T-cell (primary cell): Measurements from ENCODE around the gene TTC21B. TPM values are rescaled to one million over a fixed set of nuclear protein-coding genes. Genes with fewer than 3 reads are reported as not detected.
A peak's percentile ranks its signal among the peaks of the same experiment; 100 is the strongest.
"Not testable (repeated sequence)": the region's sequence is repeated elsewhere in the genome, so short reads cannot be mapped to it uniquely, and the experiment has no call there.

Experiments used
- ATAC-seq, 4 experiments: fragments of 200-7000 bp in 3 of 4; fragments of 150-1000 bp in 1 of 4; cut with Tn5 transposase; replicated peaks in 1 of 4; 1 replicate in 3 of 4; 2 replicates in 1 of 4; pipeline ENCODE4 v1.10.0; 2021; ENCODE audit warnings: moderate library complexity in 3 of 4, mild to moderate bottlenecking in 2 of 4, moderate number of reproducible peaks in 1 of 4
- CTCF ChIA-PET, 2 donors: fragments of 300-600 bp; sonication (Branson Sonifier 250); formaldehyde crosslinking; loops; one replicate each; lab custom pipeline; 2022; ENCODE audit warnings: antibody characterized with exemption in 2 of 2; lab: Charles Lee
- POLR2A ChIA-PET, 2 donors: fragments of 300-600 bp; sonication (Branson Sonifier 250); formaldehyde crosslinking; loops; one replicate each; lab custom pipeline; 2022; ENCODE audit warnings: antibody characterized with exemption in 2 of 2; lab: Charles Lee
- DNase-seq, 35 experiments: peaks; one replicate each; pipeline versions ENCODE4 v3.0.0 to v3.0.0-alpha.2; 2013 to 2023
- H3K27ac ChIP-seq: one replicate; pipeline ENCODE4 v1.5.1; 2013; ENCODE audit warnings: low read length
- H3K27me3 ChIP-seq, 2 experiments: replicated peaks in 1 of 2; 1 replicate in 1 of 2; 2 replicates in 1 of 2; pipeline versions ENCODE4 v1.6.1 to v1.7.0; 2013; ENCODE audit warnings: low read length in 1 of 2, mixed read lengths in 1 of 2; ENCODE audit not compliant: control insufficient read depth in 2 of 2, insufficient read depth in 2 of 2; ENCODE audit errors: extremely low read depth in 1 of 2
- H3K36me3 ChIP-seq, 2 donors: 1 replicate in 1 of 2; 2 replicates in 1 of 2; pipeline versions ENCODE4 v1.6.1 to v1.7.0; 2013; ENCODE audit warnings: low read length in 1 of 2; ENCODE audit not compliant: control insufficient read depth in 2 of 2, insufficient read depth in 1 of 2; ENCODE audit errors: extremely low read depth in 1 of 2
- H3K4me1 ChIP-seq, 2 experiments: 1 replicate in 1 of 2; 2 replicates in 1 of 2; pipeline versions ENCODE4 v1.6.1 to v1.7.0; 2013; ENCODE audit warnings: low read length in 2 of 2, mixed read lengths in 1 of 2; ENCODE audit not compliant: insufficient read depth in 2 of 2, control insufficient read depth in 1 of 2; ENCODE audit errors: extremely low read depth in 1 of 2
- H3K4me3 ChIP-seq, 2 donors: 1 replicate in 1 of 2; 2 replicates in 1 of 2; pipeline versions ENCODE4 v1.5.1 to v1.7.0; 2013; ENCODE audit warnings: mild to moderate bottlenecking in 2 of 2, low read length in 1 of 2, moderate library complexity in 1 of 2; ENCODE audit not compliant: control insufficient read depth in 1 of 2; ENCODE audit errors: extremely low read depth in 1 of 2
- H3K9me3 ChIP-seq: 2 replicates; pipeline ENCODE4 v1.7.0; 2013
- H3K27ac Mint-ChIP-seq, 2 donors: one replicate each; pipeline ENCODE4 v1.8.0; 2020 to 2021; ENCODE audit warnings: mild to moderate bottlenecking in 2 of 2, mixed read lengths in 2 of 2
- H3K27me3 Mint-ChIP-seq, 2 donors: one replicate each; pipeline ENCODE4 v1.8.0; 2021 to 2022; ENCODE audit warnings: mixed read lengths in 2 of 2
- H3K36me3 Mint-ChIP-seq: one replicate; pipeline ENCODE4 v1.8.0; 2021; ENCODE audit warnings: mixed read lengths
- H3K4me1 Mint-ChIP-seq, 3 donors: one replicate each; pipeline ENCODE4 v1.8.0; 2020 to 2022; ENCODE audit warnings: mixed read lengths in 3 of 3, mild to moderate bottlenecking in 1 of 3
- H3K4me3 Mint-ChIP-seq, 3 donors: one replicate each; pipeline ENCODE4 v1.8.0; 2020 to 2022; ENCODE audit warnings: mild to moderate bottlenecking in 3 of 3, mixed read lengths in 3 of 3, moderate library complexity in 3 of 3
- H3K9me3 Mint-ChIP-seq, 3 donors: one replicate each; pipeline ENCODE4 v1.8.0; 2020 to 2022; ENCODE audit warnings: mixed read lengths in 3 of 3
- WGBS: methylation state at CpG from one replicate; pipeline ENCODE4 v1.1.5; 2013; ENCODE audit warnings: missing lambda C conversion rate; ENCODE audit not compliant: insufficient coverage; 5-methylcytosine and 5-hydroxymethylcytosine counted together
- total RNA-seq, 35 experiments: library from RNA in 6 of 35; stranded (reverse) in 6 of 35; fragments of 120-200 nt in 1 of 35; gene quantifications; one replicate each; pipeline versions ENCODE4 v1.2.1 to v1.2.4 and lab custom pipeline; 2013 to 2026

Gene TTC21B
- total RNA-seq, result 10 to 100 TPM; 20.5 to 31.4 (median 23.4) TPM
- 24.9 TPM for total RNA-seq (2013)
- total RNA-seq (lab: John Stamatoyannopoulos, UW), result 35.3 to 95.5 (median 58.3) reads per million in 29 experiments

DNA sequence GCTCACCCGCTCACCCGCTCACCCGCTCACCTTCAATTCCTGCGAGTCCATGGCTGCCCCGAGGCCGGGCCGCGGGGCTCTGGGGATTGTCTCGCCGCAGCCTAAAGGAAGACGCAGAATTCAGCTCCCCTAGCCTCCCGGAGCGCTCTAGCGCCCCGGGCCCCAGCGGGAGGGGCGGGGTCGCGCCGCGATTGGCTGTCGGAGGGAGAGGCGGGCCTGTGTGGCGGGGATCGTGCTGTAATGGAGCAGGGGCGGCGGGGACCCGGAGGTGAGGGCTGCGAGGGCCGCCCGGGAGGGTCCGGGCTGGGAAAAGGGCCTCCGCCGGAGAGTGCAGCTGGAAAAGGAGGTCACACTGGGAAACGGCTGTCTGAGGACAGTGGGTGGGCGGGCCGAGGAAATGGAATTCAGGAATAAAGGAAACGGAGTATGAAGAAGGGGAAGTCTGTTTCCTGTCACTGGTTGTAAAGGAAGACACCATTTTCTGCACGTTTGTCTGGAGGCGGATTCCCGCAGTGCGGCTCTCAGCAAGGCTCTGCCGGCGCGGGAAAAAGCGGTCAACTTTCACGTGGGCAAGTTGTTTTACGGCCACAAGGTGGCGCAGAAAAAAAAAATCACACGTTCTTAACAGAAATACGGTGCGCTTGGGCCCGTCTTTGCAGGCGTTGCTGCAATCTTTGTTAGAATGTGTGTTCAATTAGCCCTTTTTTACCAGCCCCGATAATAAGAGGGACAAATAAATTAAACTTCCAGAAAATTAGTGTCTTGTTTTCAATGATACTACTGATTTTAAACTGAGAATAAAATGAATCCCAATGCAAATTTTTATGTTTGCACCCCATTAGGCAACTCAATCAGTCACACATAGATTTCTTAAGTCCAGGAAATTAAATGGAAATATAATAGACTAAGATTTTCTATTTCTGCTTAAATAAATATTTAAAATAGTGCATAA lies at the start of gene TTC21B:
TTC21B (minus strand) TSS at position 122 of the 952 bp plus-strand sequence; CDS start at position 51, 71 bp downstream.
- Histone ChIP-seq H3K4me1 (peaks cover 13 to 27% of the 10 kb centered on the region in 2 experiments), H3K27me3 (no peaks in the 10 kb centered on the region), H3K36me3 (no peaks in the 10 kb centered on the region), H3K4me3 (peak within 1 kb of the TSS; percentile 78 to 92), H3K9me3 (no peaks in the 10 kb centered on the region), H3K27ac (peak within 1 kb of the TSS; percentile 80)
- H3K4me3 Mint-ChIP-seq, result peak within 1 kb of the TSS in 1 of 3 donors; percentile 40
- 0% methylated on average over 47 of the region's 55 CpGs for WGBS
- ATAC-seq (peak; percentile 96 to 98 (median 96)), DNase-seq (peak; percentile 87 to 95 (median 92))
- no peaks in the 10 kb centered on the region for H3K36me3 Mint-ChIP-seq
- ChIA-PET CTCF (interaction anchor here (0.6 to 1.6 kb wide), 7 partner anchors 9 to 174 kb away, joined by 3 to 9 read pairs (median 6); partner anchors contain the start of gene SCN1A (in 1 of the 2)), POLR2A (interaction anchor here (0.8 kb wide), 2 partner anchors 12 to 80 kb away, joined by 4 to 5 read pairs; no protein-coding TSS in a partner anchor)
- peak within 1 kb of the TSS; percentile 65 to 82 for H3K27ac Mint-ChIP-seq
- peaks cover 17 to 30% (median 18%) of the 10 kb centered on the region in 3 donors for H3K4me1 Mint-ChIP-seq
- H3K27me3 Mint-ChIP-seq, result no peaks in the 10 kb centered on the region
- H3K9me3 Mint-ChIP-seq, result no peaks in the 10 kb centered on the region

- Histone ChIP-seq H3K4me3 (no peak overlapping the region), H3K4me1 (no peaks in the 10 kb centered on the region), H3K27ac (no peak overlapping the region), H3K9me3 (no peaks in the 10 kb centered on the region), H3K36me3 (no peaks in the 10 kb centered on the region), H3K27me3 (no peaks in the 10 kb centered on the region)
- no peak for ATAC-seq
- H3K4me1 Mint-ChIP-seq, result no peaks in the 10 kb centered on the region
- H3K36me3 Mint-ChIP-seq, result no peaks in the 10 kb centered on the region
- no peak for DNase-seq
- POLR2A ChIA-PET, result interaction anchor here in 1 of 2 donors (0.7 kb wide), 1 partner anchor 931 kb away, joined by 10 read pairs; no protein-coding TSS in a partner anchor
- H3K27ac Mint-ChIP-seq, result no peak overlapping the region
- no peaks in the 10 kb centered on the region for H3K9me3 Mint-ChIP-seq
- WGBS, result 100% methylated on average over 2 of the region's 2 CpGs
- CTCF ChIA-PET, result no interaction called here
- H3K4me3 Mint-ChIP-seq, result no peak overlapping the region
- H3K27me3 Mint-ChIP-seq, result peaks cover 4 to 17% of the 10 kb centered on the region in 2 donors
Observed at GRCh38 chr2:166000401-166000800, 46.8 kb upstream of the TTC21B start.

DNA sequence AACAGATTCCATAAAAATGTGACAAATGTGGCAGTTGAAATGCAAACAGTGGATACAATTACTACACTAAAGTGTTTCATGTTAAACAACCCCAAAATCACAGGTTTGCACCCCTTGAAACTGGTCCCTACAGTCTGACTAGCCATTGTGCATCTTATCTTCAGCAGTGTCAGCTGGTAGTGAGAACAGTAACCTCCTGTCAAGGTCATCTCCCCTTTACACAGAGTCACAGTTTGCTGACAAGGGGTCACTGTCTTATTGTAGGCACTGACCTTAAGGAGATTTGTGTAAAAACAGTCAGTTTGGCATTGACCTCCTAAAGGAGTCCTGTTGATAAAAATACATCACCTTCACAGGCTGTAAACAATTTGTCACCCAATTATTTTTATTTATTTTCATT lies 37.3 kb upstream of the TTC21B start:
- POLR2A ChIA-PET, result no interaction called here
- H3K4me1 Mint-ChIP-seq, result no peaks in the 10 kb centered on the region
- H3K27ac Mint-ChIP-seq, result no peak overlapping the region
- Histone ChIP-seq H3K27me3 (no peaks in the 10 kb centered on the region), H3K4me3 (no peak overlapping the region), H3K27ac (no peak overlapping the region), H3K9me3 (no peaks in the 10 kb centered on the region), H3K36me3 (no peaks in the 10 kb centered on the region), H3K4me1 (no peaks in the 10 kb centered on the region)
- H3K36me3 Mint-ChIP-seq, result no peaks in the 10 kb centered on the region
- DNase-seq (no peak), ATAC-seq (no peak)
- peaks cover 7 to 22% of the 10 kb centered on the region in 2 donors for H3K27me3 Mint-ChIP-seq
- CTCF ChIA-PET, result no interaction called here
- no peaks in the 10 kb centered on the region for H3K9me3 Mint-ChIP-seq
- no peak overlapping the region for H3K4me3 Mint-ChIP-seq

GRCh38 chr2:165989851-165990250 lies 36.3 kb upstream of the TTC21B start:
- no peaks in the 10 kb centered on the region for H3K4me1 Mint-ChIP-seq

DNA sequence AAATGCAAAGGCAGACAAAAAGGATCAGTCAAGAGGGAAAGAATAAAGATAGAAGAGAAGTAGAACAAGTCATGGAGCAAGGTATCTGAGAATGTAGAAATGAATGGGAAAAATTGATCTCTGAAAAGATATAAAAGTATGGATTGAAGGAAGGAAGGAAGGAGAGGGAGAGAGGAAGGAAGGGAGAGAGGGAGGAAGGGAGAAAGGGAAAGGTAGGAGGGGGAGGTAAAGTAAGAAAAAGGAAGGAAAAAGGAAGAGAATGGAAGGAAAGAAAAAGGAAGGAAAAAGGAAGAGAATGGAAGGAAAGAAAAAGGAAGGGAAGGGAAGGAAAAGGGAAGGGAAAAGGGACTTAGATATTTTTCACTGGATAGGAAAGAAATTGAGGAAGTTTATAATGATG lies 31.5 kb upstream of the TTC21B start:
- no peaks in the 10 kb centered on the region for H3K4me1 Mint-ChIP-seq
- H3K9me3 ChIP-seq, result no peaks in the 10 kb centered on the region
- peaks cover 0 to 4% of the 10 kb centered on the region in 2 experiments for H3K27me3 ChIP-seq
- no peak overlapping the region for H3K4me3 ChIP-seq
- ATAC-seq (no peak), DNase-seq (no peak)
- H3K36me3 ChIP-seq, result no peaks in the 10 kb centered on the region
- no peak overlapping the region for H3K4me3 Mint-ChIP-seq
- no peaks in the 10 kb centered on the region for H3K4me1 ChIP-seq
- H3K27ac Mint-ChIP-seq, result no peak overlapping the region
- peaks cover 23 to 25% of the 10 kb centered on the region in 2 donors for H3K27me3 Mint-ChIP-seq
- CTCF ChIA-PET, result no interaction called here
- POLR2A ChIA-PET, result no interaction called here
- H3K9me3 Mint-ChIP-seq, result no peaks in the 10 kb centered on the region
- H3K36me3 Mint-ChIP-seq, result no peaks in the 10 kb centered on the region
- no peak overlapping the region for H3K27ac ChIP-seq

More at GRCh38 chr2:165989851-165990250, 36.3 kb upstream of the TTC21B start:
- Mint-ChIP-seq H3K27me3 (peaks cover 15 to 20% of the 10 kb centered on the region in 2 donors), H3K27ac (no peak overlapping the region), H3K4me3 (no peak overlapping the region), H3K9me3 (no peaks in the 10 kb centered on the region), H3K36me3 (no peaks in the 10 kb centered on the region)
- Histone ChIP-seq H3K4me3 (no peak overlapping the region), H3K9me3 (no peaks in the 10 kb centered on the region), H3K27me3 (no peaks in the 10 kb centered on the region), H3K27ac (no peak overlapping the region), H3K36me3 (no peaks in the 10 kb centered on the region), H3K4me1 (no peaks in the 10 kb centered on the region)
- DNase-seq (no peak), ATAC-seq (no peak)
- ChIA-PET CTCF (no interaction called here), POLR2A (no interaction called here)
- no CpG with 5 or more reads among the region's 1 CpG for WGBS

DNA sequence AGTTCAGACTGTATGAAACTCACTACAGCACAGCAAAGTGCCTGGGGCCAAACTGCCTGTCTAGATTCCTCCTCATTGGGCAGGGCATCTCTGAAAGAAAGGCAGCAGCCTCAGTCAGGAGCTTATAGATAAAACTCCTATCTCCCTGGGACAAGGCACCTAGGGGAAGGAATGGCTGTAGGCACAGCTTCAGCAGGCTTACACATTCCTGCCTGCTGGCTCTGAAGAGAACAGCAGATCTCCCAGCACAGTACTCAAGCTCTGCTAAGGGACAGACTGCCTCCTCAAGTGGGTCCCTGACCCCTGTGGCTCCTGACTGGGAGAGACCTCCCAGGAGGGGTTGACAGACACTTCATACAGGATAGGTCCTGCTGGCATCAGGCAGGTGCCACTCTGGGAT lies 18.6 kb upstream of the TTC21B start:
- H3K27ac ChIP-seq, H3K36me3 ChIP-seq, H3K9me3 ChIP-seq, H3K36me3 Mint-ChIP-seq, H3K4me3 ChIP-seq, CTCF ChIA-PET, POLR2A ChIA-PET, ATAC-seq, H3K27ac Mint-ChIP-seq, H3K4me1 ChIP-seq, H3K4me1 Mint-ChIP-seq, H3K4me3 Mint-ChIP-seq, H3K9me3 Mint-ChIP-seq, DNase-seq: not testable (repeated sequence)
- peaks cover 0 to 19% of the 10 kb centered on the region in 2 experiments for H3K27me3 ChIP-seq
- H3K27me3 Mint-ChIP-seq, result peaks cover 33 to 36% of the 10 kb centered on the region in 2 donors
